Heart right ventricle (tissue), 16 donors: ENCODE data around the gene CTU2. TPM values are rescaled to one million over a fixed set of nuclear protein-coding genes. Genes with fewer than 3 reads are reported as not detected.

Experiments
- ATAC-seq, 8 donors: fragments of 200-7000 bp; cut with Tn5 transposase; one replicate each; pipeline ENCODE4 v1.9.1; 2020; ENCODE audit warnings: mild to moderate bottlenecking in 8 of 8, moderate library complexity in 8 of 8, moderate number of reproducible peaks in 1 of 8
- DNase-seq, 2 donors: peaks; one replicate each; pipeline ENCODE4 v3.0.0-alpha.2; 2020
- H3K27ac ChIP-seq, 10 donors: fragments of 200-600 bp; sonication (generic) in 2 of 10; one replicate each; pipeline versions ENCODE4 v1.5.0 to v1.8.0; 2020 to 2022; ENCODE audit warnings: mild to moderate bottlenecking in 3 of 10
- H3K27me3 ChIP-seq, 7 donors: fragments of 200-600 bp; one replicate each; pipeline ENCODE4 v1.8.0; 2021 to 2022; ENCODE audit warnings: mild to moderate bottlenecking in 2 of 7
- H3K36me3 ChIP-seq, 9 donors: fragments of 200-600 bp; sonication (generic) in 1 of 9; one replicate each; pipeline versions ENCODE4 v1.5.0 to v1.8.0; 2020 to 2022; ENCODE audit warnings: mild to moderate bottlenecking in 2 of 9
- H3K4me1 ChIP-seq, 9 donors: fragments of 200-600 bp; sonication (generic) in 1 of 9; one replicate each; pipeline versions ENCODE4 v1.5.0 to v1.8.0; 2020 to 2022; ENCODE audit warnings: mild to moderate bottlenecking in 4 of 9
- H3K4me3 ChIP-seq, 10 donors: fragments of 200-600 bp; sonication (generic) in 2 of 10; one replicate each; pipeline versions ENCODE4 v1.5.0 to v1.8.0; 2020 to 2022; ENCODE audit warnings: mild to moderate bottlenecking in 7 of 10, moderate library complexity in 2 of 10
- H3K9me3 ChIP-seq, 11 donors: fragments of 200-600 bp in 10 of 11; sonication (generic) in 2 of 11; one replicate each; pipeline versions ENCODE4 v1.5.0 to v1.8.0; 2013 to 2022; ENCODE audit warnings: mild to moderate bottlenecking in 2 of 11, control low read depth in 1 of 11, moderate library complexity in 1 of 11
- WGBS, 2 donors: extraction: QIAGEN DNeasy Blood & Tissue Kit; methylation state at CpG; one replicate each; pipeline ENCODE4 v1.1.7; 2013; ENCODE audit warnings: inconsistent platforms in 1 of 2; 5-methylcytosine and 5-hydroxymethylcytosine counted together
- intact Hi-C, 10 donors: fragments of 100-400 bp; cut with DNase I; formaldehyde crosslinking; loops; one replicate each; pipeline versions ENCODE4 v1.11.1 to v1.14.2; 2022
- polyA plus RNA-seq, 2 donors: library from polyadenylated mRNA; stranded (reverse); fragments of 200-250 nt; gene quantifications; one replicate each; pipeline ENCODE4 v1.2.3, GENCODE V29; 2013
- total RNA-seq, 10 donors: library from RNA; stranded (reverse); fragmentation: NEBNext Ultra II Directional in 3 of 10; extraction: Animal tissue kit (Norgen Biotek cat#: 25700) in 3 of 10; gene quantifications; one replicate each; pipeline versions ENCODE4 v1.2.1 to v1.2.4, GENCODE V29; 2021 to 2023
- TF ChIP-seq, protein P1 (sequence below), 9 donors: fragments of 200-600 bp; sonication (generic) in 2 of 9; IDR thresholded peaks; one replicate each; pipeline versions ENCODE4 v1.5.0 to v1.8.0; 2021 to 2022; ENCODE audit warnings: antibody characterized with exemption in 9 of 9, mild to moderate bottlenecking in 5 of 9, moderate library complexity in 1 of 9
- donor health status: Arrhythmogenic right ventricular cardiomyopathy.
- donor health status: ischemic (EF 13 %, LVEDD 7.1; RV severe dilation, severe dysfunction).
- donor health status: healthy with polysubstance abuse.
- donor health status: DM: no; HTN: yes; CAD: no.
- donor health status: DM: no; HTN: no; CAD: no.
- donor health status: ischemic (EF 25% LVEDD 6.9; RV normal size, moderate dysfunction).
- donor health status: ischemic (EF 25% LVEDD 5.7; RV mildly dilated, moderate dysfunction).
- donor health status: healthy.
- donor health status: DM: yes; HTN: yes; CAD: no.
- donor health status: Ischemic cardiomyopathy.
- donor health status: ischemic (EF 35%, LVEDD 5.7; RV mildly dilated, moderate dysfunction).
- donor health status: nonischemic (EF 11% LVEDD 7.7; RV severe dilation, severe dysfunction).
- donor health status: DM: yes; HTN: yes; CAD: no.
- donor health status: PGD.
- donor health status: ischemic (EF 29% LVEDD 5.4; RV normal size, mild dysfunction).
- donor health status: nonischemic (EF 23%, LVEDD 6.1; RV moderate dilation, normal function).

Gene CTU2
- total and polyA plus RNA-seq, 12 donors: 11.8 to 22.6 (median 14.4) TPM

GRCh38 chr16:88715312-88716190 is 9.2 kb downstream of the CTU2 start:
- WGBS, 2 donors: 92 to 93% methylated on average over 57 of the region's 57 CpGs
- peaks cover 0 to 74% (median 35%) of the 10 kb centered on the region in 9 donors for H3K36me3 ChIP-seq
- ATAC-seq (no peak), DNase-seq (no peak)
- intact Hi-C loops: no loop called here
- H3K4me1 ChIP-seq: no peaks in the 10 kb centered on the region
- H3K4me3 ChIP-seq: no peak overlapping the region
- H3K9me3 ChIP-seq: no peaks in the 10 kb centered on the region
- H3K27me3 ChIP-seq: no peaks in the 10 kb centered on the region
- H3K27ac ChIP-seq: no peak overlapping the region
- TF ChIP-seq, protein P1, sequence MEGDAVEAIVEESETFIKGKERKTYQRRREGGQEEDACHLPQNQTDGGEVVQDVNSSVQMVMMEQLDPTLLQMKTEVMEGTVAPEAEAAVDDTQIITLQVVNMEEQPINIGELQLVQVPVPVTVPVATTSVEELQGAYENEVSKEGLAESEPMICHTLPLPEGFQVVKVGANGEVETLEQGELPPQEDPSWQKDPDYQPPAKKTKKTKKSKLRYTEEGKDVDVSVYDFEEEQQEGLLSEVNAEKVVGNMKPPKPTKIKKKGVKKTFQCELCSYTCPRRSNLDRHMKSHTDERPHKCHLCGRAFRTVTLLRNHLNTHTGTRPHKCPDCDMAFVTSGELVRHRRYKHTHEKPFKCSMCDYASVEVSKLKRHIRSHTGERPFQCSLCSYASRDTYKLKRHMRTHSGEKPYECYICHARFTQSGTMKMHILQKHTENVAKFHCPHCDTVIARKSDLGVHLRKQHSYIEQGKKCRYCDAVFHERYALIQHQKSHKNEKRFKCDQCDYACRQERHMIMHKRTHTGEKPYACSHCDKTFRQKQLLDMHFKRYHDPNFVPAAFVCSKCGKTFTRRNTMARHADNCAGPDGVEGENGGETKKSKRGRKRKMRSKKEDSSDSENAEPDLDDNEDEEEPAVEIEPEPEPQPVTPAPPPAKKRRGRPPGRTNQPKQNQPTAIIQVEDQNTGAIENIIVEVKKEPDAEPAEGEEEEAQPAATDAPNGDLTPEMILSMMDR (IDR thresholded peaks at IDR 0.05): no peak

DNA sequence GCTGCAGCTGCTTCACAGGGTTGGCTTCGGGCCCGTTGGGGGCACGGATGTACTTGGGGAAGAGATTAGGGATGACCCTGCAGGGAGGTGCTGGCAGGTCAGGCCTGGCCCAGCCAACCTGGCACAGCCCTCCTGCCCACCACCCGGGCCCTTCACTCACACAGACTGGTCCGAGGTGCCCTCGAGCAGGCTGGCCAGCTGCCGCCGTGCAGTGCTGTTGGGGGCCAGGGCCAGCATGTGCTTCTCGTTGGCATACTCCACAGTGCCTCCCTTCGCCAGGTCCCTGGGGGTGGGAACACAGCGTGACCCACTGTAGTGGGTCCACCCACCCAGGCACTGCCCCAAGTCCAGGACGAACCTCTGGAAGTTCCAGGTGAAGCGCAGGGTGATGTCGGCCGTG is 9.9 kb downstream of the CTU2 start:
- H3K4me1 ChIP-seq: no peaks in the 10 kb centered on the region
- TF ChIP-seq, protein P1 (IDR thresholded peaks at IDR 0.05): no peak
- H3K4me3 ChIP-seq: no peak overlapping the region
- H3K27me3 ChIP-seq: no peaks in the 10 kb centered on the region
- H3K36me3 ChIP-seq: peaks cover 0 to 81% (median 37%) of the 10 kb centered on the region in 9 donors
- WGBS, 2 donors: 93 to 95% methylated on average over 15 of the region's 15 CpGs
- no peak for DNase-seq
- no peaks in the 10 kb centered on the region for H3K9me3 ChIP-seq
- intact Hi-C loops: no loop called here
- no peak for ATAC-seq
- H3K27ac ChIP-seq: no peak overlapping the region

DNA sequence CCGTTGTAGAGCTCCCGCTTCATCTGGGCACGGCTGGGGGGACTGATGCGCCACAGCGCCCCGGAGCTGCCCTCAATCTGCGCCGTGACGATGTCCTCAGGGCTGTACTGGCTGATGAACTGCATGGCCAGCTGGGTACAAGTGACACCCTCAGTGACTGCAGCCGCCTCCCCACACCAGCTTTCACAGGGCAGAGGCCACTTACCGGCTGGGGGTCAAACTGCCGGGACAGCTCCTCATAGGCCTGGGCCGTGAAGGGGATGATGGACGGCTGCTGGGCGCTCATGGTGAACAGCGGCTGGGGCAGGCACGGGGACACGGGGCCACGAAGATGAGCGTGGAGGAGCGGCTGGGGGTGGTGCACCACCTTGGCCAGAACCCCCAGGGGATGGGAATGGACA is 10.3 kb downstream of the CTU2 start:
- no peak for DNase-seq
- TF ChIP-seq, protein P1 (IDR thresholded peaks at IDR 0.05): no peak
- no peaks in the 10 kb centered on the region for H3K27me3 ChIP-seq
- no peak for ATAC-seq
- intact Hi-C loops: no loop called here
- WGBS, 2 donors: 96 to 97% methylated on average over 21 of the region's 21 CpGs
- peaks cover 0 to 85% (median 41%) of the 10 kb centered on the region in 9 donors for H3K36me3 ChIP-seq
- H3K4me1 ChIP-seq: no peaks in the 10 kb centered on the region
- H3K9me3 ChIP-seq: no peaks in the 10 kb centered on the region
- no peak overlapping the region for H3K27ac ChIP-seq
- H3K4me3 ChIP-seq: no peak overlapping the region

DNA sequence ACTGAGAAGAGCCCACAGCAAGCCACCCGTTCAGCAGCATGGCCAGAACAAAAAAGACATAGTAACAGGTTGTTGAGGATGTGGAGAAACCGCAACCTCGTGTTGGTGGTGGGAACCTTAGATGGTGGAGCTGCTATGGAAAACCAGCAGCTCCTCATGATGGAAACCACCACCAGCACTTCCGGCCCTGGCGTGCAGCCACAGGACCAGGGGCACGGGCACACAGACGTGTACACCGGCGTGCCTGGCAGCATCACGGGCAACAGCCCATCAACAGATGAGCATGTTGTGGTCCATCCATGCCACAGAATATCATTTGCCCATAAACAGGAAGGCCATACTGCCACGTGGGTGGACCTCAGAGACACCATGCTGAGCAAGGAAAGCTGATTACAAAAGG is 11.9 kb downstream of the CTU2 start:
- intact Hi-C loops: no loop called here
- ATAC-seq: no peak

More for the DNA sequence above, 11.9 kb downstream of the CTU2 start:
- no peak overlapping the region for H3K4me3 ChIP-seq
- H3K27ac ChIP-seq: no peak overlapping the region
- no peaks in the 10 kb centered on the region for H3K9me3 ChIP-seq
- TF ChIP-seq, protein P1 (IDR thresholded peaks at IDR 0.05): no peak
- peaks cover 0 to 100% (median 44%) of the 10 kb centered on the region in 9 donors for H3K36me3 ChIP-seq
- H3K4me1 ChIP-seq: no peaks in the 10 kb centered on the region
- 92 to 94% methylated on average over 11 of the region's 11 CpGs for WGBS, 2 donors
- H3K27me3 ChIP-seq: no peaks in the 10 kb centered on the region
- DNase-seq: no peak
